ENCODE measurements around the gene NDUFA13. TPM values are rescaled to one million over a fixed set of nuclear protein-coding genes. Genes with fewer than 3 reads are reported as not detected.

The NDUFA13 gene
- total RNA-seq, 1 donor from 2014 or later = 182 TPM

DNA sequence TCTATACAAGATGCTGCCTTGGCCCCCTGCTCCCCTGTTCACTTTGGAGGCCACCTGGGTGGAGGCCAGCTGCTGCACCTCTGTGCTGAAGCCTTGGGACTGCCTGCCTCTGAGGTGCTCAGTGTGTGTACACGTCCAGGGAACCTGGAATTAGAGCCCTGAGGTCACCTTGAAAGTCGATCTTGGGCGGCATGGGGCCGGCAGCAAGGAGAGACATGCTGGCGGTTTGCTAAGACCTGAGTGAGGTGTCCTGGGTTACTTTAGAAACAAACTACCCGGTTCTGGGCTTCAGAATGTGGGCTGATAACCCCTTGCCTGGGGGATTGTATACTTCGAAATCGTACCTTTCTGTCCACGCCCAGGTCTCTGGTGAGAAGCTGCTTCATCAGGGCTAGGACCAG, 26.2 kb upstream of the NDUFA13 start:
- H3K36me3 ChIP-seq (ENCODE audit: control insufficient read depth, insufficient read depth, low read length) = peaks cover 30% of the 10 kb centered on the region
- FAIRE-seq = no peak
- no peaks in the 10 kb centered on the region for H3K27me3 ChIP-seq (ENCODE audit: control insufficient read depth, insufficient read depth, low read length)
- no peak overlapping the region for H3K4me3 ChIP-seq (ENCODE audit: low read depth, low read length)
- TF ChIP-seq, protein P1, sequence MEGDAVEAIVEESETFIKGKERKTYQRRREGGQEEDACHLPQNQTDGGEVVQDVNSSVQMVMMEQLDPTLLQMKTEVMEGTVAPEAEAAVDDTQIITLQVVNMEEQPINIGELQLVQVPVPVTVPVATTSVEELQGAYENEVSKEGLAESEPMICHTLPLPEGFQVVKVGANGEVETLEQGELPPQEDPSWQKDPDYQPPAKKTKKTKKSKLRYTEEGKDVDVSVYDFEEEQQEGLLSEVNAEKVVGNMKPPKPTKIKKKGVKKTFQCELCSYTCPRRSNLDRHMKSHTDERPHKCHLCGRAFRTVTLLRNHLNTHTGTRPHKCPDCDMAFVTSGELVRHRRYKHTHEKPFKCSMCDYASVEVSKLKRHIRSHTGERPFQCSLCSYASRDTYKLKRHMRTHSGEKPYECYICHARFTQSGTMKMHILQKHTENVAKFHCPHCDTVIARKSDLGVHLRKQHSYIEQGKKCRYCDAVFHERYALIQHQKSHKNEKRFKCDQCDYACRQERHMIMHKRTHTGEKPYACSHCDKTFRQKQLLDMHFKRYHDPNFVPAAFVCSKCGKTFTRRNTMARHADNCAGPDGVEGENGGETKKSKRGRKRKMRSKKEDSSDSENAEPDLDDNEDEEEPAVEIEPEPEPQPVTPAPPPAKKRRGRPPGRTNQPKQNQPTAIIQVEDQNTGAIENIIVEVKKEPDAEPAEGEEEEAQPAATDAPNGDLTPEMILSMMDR (IDR thresholded peaks at IDR 0.05; ENCODE audit: insufficient read depth, low read length, severe bottlenecking) = no peak
- DNase-seq (ENCODE audit: low read depth) = no peak

DNA sequence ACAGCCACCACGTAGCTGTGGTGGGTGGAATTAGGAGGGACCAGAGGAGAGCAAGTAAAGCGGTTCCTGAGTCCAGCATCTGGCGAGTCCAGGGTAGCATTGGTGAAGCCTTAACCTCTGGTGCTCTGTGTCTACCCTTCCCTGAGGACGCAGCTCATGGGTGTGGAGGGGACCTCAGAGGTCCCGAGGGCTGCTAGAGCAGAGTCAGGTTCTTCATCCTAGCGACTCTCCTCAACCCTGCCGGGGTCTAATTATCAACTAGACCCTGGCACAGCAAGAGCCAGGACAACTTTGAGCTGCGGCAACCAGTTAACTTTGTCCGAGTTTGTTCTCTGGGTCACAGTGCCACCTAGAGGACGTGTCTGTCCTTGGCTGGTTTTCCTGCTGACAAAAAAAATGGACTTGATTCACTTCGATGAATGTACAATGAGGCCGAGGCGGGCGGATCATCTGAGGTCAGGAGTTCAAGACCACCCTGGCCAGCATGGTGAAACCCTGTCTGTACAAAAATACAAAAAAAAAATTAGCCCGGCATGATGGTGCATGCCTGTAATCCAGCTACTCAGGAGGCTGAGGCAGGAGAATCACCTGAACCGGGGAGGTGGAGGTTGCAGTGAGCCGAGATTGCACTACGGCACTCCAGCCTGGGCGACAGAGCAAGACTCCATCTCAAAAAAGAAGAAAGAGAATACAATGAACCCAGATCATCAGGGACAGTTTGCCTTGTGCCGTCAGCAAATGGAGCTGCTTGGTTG, 25.6 kb upstream of the NDUFA13 start:
- FAIRE-seq (peak; percentile 64), DNase-seq (ENCODE audit: low read depth) (peak; percentile 73)
- H3K4me3 ChIP-seq (ENCODE audit: low read depth, low read length) = no peak overlapping the region
- TF ChIP-seq, protein P1 (IDR thresholded peaks at IDR 0.05; ENCODE audit: insufficient read depth, low read length, severe bottlenecking) = peak; percentile 83
- H3K36me3 ChIP-seq (ENCODE audit: control insufficient read depth, insufficient read depth, low read length) = peaks cover 30% of the 10 kb centered on the region
- no peaks in the 10 kb centered on the region for H3K27me3 ChIP-seq (ENCODE audit: control insufficient read depth, insufficient read depth, low read length)

DNA sequence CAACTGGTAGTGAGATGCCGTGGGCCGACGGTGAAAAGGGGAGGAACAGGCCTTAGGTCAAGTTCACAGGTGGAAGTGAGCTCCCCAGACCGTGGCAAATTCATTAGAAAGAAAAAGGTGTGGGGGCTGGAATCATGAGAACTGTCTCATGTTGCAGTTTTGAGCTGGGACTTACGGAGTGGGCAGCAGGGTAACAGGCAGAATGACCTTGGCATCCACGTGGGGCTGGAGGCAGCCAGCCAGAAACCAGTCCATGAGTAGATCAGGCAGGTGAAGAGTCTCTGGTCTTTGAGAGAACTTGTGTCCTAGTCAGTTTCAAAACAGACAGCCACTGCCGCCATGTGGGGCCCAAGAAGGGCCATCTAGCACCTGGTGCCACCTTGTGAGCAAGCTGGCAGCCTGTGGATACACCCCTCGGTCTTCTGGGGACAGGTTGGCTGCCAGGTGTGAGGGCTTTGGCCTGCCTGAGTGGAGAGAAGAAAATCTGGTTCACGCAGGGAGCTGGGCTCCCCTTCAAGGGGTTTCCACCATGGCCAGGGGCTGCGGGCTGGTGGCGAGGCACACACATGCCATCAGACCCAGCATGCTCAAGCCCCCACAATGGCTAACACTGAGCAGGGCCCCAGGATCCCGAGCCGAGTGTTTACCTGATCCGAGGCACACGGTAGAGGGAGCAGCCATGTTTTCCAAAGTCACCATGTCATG, 24.6 kb upstream of the NDUFA13 start:
- H3K36me3 ChIP-seq (ENCODE audit: control insufficient read depth, insufficient read depth, low read length) = peaks cover 40% of the 10 kb centered on the region
- TF ChIP-seq, protein P1 (IDR thresholded peaks at IDR 0.05; ENCODE audit: insufficient read depth, low read length, severe bottlenecking) = no peak
- FAIRE-seq (no peak), DNase-seq (ENCODE audit: low read depth) (no peak)
- H3K4me3 ChIP-seq (ENCODE audit: low read depth, low read length) = no peak overlapping the region
- H3K27me3 ChIP-seq (ENCODE audit: control insufficient read depth, insufficient read depth, low read length) = no peaks in the 10 kb centered on the region

DNA sequence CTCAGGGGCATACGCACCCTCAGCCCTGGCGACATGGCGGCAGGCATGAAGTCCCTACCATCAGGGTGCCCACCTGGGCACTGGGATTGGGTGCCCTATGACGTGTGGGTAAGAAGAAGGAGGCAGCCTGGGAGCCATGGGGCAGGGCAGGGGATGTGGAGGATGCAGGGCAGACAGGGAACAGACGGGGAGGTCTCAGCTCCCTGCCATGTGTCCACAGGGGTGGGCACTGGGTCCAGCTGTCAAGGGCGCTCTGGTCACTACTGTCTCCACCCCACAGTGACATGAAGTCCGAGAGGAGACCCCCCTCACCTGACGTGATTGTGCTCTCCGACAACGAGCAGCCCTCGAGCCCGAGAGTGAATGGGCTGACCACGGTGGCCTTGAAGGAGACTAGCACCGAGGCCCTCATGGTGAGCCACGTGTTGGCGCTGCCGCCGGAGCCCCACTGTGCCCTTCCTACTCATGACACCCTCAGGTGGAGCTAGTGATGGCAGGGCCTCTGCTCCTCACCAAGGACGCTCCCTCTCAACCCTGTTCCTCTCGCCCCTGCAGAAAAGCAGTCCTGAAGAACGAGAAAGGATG, 23.9 kb upstream of the NDUFA13 start:
- Histone ChIP-seq H3K36me3 (ENCODE audit: control insufficient read depth, insufficient read depth, low read length) (peaks cover 43% of the 10 kb centered on the region), H3K27me3 (ENCODE audit: control insufficient read depth, insufficient read depth, low read length) (no peaks in the 10 kb centered on the region), H3K4me3 (ENCODE audit: low read depth, low read length) (no peak overlapping the region)
- TF ChIP-seq, protein P1 (IDR thresholded peaks at IDR 0.05; ENCODE audit: insufficient read depth, low read length, severe bottlenecking) = no peak
- FAIRE-seq (no peak), DNase-seq (ENCODE audit: low read depth) (no peak)

DNA sequence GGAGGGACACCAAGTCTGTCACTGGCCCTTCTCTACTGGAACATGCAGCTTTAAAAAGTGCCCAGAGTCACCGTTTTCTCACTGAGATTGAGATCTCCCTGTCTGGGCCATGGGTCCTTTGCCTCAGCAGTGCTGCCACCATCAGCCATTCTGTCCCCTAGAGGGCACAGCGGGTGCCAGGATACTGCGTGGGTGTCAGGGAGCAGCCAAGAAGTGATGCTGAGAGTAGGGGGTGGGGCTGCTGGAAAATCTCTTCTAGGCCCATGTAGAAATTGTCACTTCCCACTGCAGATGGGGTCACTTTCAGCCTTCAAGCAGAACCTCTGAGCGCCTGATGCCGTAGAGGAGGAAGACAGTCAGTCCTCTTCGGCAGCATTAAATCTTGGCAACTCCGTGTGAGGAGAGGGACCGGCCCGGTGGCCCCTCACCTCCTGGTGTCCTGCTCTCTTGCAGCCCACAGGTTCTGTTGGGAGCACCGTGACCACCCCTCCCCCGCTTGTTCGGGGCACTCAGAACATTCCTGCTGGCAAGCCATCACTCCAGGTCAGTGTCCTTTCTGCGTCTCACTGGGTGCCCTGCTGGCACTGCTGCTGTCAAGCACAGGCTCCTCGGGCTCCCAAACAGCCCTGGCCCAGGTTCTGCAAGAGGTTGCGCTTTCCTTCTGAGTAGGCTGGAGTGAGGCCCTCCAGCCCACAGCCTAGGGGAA, 22.0 kb upstream of the NDUFA13 start:
- TF ChIP-seq, protein P1 (IDR thresholded peaks at IDR 0.05; ENCODE audit: insufficient read depth, low read length, severe bottlenecking) = no peak
- FAIRE-seq (no peak), DNase-seq (ENCODE audit: low read depth) (no peak)
- Histone ChIP-seq H3K36me3 (ENCODE audit: control insufficient read depth, insufficient read depth, low read length) (peaks cover 58% of the 10 kb centered on the region), H3K27me3 (ENCODE audit: control insufficient read depth, insufficient read depth, low read length) (no peaks in the 10 kb centered on the region), H3K4me3 (ENCODE audit: low read depth, low read length) (no peak overlapping the region)

All from bronchial epithelial cell (primary cell).